ENCODE measurements around the gene GDPD4.
"Not testable (repeated sequence)": the region's sequence is repeated elsewhere in the genome, so short reads cannot be mapped to it uniquely, and the experiment has no call there.

GDPD4 gene, protein sequence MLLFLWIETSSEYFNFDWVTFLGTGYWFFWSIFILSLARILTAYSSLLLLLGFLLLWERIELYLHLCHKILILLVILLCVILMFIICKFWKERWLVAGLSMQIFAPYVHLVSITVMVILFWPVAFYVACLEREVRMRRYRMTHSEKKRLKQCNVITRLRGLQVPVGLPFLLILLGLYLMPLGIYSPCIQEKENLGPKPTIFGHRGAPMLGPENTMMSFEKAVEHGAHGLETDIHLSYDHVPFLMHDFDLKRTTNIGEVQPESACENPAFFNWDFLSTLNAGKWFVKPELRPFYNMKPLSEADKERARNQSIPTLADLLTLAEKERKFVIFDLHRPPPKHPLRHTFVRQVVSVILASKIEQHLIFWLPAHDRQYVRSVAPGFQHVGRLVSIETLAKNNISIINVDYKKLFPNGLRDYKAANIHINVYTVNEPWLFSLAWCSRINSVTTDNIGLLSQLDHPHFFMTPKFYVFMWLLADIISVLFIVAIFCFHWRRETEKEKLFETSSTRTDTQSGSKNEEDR

GRCh38 chr11:77301510-77301909 is at the start of gene GDPD4:
Gene GDPD4 (minus strand): TSS chr11:77301686. CDS start chr11:77285137, 16,549 bp downstream.
- DNase-seq (ENCODE audit: low spot score), result no peak

DNA sequence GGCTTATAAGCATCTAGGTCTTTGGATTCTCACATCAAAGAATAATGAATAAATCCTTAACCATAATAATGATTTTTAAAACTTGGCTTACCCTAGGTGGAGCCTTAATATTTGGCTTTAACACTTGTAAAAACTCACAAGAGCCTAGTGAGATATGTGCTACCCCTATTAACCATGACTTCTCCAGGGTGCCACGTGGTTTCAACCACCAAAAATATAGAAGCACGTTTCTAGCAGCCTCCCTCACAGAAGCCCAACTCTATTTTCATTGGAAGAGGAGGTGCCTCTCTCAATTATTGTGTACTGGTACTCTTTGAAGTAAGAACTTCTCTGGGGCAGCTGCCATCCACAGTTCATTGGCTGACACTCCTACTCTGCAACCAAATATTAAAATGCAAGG is 46.5 kb upstream of the GDPD4 start:
- no peak for DNase-seq (ENCODE audit: low spot score)

DNA sequence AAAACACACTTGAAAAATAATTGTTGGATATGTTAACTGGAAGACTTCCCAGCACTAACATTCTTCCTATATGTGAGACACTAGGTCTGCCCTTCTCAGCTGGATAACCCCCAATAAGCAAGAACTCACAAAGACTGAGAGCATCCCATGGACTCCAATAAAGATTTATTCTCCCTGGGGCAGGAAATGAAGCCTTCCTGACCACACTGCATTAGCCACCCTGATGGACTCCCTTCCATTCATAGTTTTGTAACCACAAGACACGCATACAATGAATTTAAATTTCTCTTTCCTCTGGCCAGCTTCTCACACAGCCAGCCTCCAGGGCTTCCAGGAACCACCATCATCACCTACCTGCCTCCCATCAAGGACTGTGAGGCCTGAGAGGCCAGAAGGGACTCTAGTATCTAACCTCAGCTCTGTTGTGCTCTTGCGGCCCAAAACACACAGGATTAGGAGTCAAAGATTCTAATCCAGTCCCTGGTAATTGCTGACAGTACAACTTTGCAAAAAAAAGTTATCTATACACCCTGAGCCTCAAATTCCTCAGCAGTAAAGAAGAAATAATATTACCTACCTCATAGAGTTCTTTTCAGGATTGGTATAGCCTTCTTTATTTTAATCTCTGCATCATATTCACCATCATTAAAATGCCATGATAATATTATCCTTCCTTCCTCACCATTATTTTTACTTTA is 45.6 kb upstream of the GDPD4 start:
- no peak for DNase-seq (ENCODE audit: low spot score)

GRCh38 chr11:77345621-77346020 is 44.1 kb upstream of the GDPD4 start:
- no peak for DNase-seq (ENCODE audit: low spot score)

DNA sequence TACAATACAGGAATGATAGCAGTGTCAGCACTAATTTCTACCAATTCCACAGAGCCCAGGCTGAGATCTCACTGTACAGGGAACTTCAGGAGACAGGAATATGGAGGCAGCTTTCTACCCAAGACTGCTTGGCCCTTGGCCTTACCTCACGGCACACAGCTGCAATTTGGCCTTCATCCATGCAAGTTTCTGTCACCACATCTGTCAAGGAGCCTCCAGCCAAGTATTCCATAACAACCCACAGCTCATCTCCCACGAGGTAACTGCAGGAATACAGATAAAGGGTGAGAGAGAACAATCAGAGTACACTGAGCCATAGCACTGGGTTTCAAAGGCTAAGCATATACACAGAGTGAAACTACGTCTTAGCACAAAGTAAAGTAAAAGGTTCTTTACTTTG is 39.0 kb upstream of the GDPD4 start:
- DNase-seq (ENCODE audit: low spot score), result no peak

DNA sequence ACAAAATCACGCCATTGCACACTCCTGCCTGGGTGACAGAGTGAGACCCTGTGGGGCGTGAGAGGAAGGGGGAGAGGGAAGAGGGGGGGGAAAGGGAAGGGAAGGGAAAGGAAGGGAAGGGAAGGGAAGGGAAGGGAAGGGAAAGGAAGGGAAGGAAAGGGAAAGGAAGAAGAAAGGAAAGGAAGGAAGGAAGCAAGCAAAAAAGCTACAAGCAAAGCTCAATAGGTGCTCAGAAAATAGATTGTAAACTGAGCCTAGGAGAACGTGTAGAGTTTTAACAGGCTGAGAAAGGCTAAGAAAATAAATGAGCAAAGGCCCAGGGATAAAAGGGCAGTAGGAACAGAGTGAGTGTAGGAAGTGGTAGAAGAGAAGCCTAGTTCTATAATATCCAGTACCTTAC is 30.8 kb upstream of the GDPD4 start:
- DNase-seq (ENCODE audit: low spot score), result no peak

DNA sequence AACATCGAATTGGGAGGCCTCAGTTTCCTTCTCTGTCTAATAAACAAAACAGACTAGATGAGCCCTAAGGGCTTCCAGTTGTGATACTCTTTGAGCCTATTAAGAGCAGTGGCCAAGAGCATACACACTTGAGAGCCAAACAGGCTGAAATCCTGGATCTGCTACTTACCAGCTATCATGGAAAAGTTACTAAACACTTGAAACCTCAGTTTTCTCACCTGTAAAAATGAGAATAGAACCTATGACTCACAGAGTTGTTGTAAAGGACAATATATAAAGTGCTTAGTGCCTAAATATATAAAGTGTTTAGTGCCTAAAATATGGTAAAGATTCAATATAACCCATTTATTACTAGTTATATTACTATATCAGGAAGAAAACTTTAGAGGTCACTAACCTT is 23.7 kb upstream of the GDPD4 start:
- no peak for DNase-seq (ENCODE audit: low spot score)

DNA sequence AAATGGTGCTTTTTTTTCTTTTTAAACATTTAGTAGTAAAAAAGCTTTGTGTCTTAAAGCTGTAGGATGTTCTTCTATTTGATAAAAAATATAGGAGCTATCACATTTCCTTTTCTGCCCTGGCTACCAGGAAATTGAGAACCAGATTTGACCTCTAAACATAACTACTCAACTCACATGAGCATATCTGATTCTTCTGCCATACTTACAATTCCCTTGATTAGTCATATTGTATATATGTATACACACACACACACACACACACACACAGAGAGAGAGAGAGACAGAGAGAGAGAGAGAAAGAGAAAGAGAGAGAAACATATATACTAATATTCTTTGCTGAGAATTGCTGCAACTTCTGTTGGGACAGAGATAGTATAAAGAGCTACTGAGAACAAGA is 23.0 kb upstream of the GDPD4 start:
- DNase-seq (ENCODE audit: low spot score), result no peak

GRCh38 chr11:77322926-77323590 is 21.6 kb upstream of the GDPD4 start:
- no peak for DNase-seq (ENCODE audit: low spot score)

GRCh38 chr11:77322506-77322905 is 21.0 kb upstream of the GDPD4 start:
- no peak for DNase-seq (ENCODE audit: low spot score)

- no peak for DNase-seq (ENCODE audit: low spot score)
These were observed 18.9 kb upstream of the GDPD4 start for GRCh38 chr11:77320351-77320750.

GRCh38 chr11:77318600-77318999 is 17.1 kb upstream of the GDPD4 start:
- DNase-seq (ENCODE audit: low spot score), result no peak

GRCh38 chr11:77316733-77317342 is 15.4 kb upstream of the GDPD4 start:
- no peak for DNase-seq (ENCODE audit: low spot score)

GRCh38 chr11:77312107-77312506 is 10.6 kb upstream of the GDPD4 start:
- no peak for DNase-seq (ENCODE audit: low spot score)

DNA sequence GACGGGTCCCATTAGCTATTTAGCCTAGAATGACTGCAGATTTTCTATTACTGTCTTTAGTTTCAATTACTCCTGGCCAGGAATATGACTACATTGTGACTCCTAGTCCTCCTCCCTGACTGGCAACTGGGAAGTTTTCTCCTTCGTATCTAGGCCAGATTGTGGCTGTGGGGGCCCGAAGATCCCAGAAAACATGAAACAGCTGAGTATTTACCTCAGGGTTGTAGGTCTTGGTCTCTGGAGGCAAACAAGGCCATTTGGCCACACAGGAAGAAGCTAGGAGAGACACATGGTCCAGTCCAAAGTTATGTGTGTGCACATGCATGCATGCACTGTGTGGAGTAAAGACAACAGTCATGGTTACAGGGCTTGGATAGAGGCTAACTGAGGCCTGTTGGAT is 10.2 kb upstream of the GDPD4 start:
- DNase-seq (ENCODE audit: low spot score), result no peak

DNA sequence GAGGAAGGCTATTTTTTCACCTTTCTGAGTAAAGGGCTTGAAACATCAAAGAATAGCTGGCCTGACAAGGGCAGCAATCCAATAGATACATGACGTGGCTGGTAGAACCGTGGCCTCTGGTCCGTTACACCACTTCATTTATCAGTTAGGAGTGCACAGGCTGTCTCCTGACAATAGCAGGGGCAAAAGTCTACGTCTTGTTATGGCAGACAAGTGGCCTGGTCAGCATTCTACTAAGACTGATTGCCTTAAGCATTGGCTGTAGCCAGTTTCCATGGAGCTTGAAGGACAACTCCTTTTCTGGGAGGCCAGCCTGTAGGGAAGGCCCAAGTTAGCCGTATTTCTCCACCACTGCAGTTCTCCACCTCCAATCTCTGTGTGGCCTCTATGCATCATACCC is 9.2 kb upstream of the GDPD4 start:
- no peak for DNase-seq (ENCODE audit: low spot score)

DNA sequence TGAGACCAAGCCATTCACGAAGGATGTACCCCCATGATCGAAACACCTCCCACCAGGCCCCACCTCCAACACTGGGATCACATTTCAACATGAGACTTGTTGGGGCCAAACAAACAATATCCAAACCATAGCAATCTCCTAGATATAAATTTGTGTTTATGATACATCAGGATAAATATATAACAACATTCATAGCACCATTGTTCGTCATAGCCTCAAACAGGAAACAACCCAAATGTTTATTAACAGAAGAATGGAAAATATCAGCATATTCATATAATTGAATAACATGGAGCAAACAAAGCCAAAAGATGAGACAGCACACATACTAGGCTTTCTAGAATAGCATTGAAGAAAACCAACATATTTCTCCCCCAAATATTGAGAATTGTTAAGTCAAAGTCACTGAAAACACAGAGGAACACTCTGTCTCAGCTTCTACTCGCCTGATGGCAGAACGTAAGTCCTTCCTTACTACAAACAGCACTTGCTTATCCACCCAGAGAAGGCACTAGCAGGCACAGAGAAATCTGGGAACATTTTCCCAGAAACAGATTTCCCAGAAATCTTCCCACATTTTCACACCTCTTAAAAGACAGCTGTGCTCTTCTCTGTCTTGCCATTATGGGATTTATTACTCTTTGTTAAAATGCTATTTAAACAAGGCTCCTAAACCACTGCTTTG is 8.1 kb upstream of the GDPD4 start:
- DNase-seq (ENCODE audit: low spot score), result no peak

DNA sequence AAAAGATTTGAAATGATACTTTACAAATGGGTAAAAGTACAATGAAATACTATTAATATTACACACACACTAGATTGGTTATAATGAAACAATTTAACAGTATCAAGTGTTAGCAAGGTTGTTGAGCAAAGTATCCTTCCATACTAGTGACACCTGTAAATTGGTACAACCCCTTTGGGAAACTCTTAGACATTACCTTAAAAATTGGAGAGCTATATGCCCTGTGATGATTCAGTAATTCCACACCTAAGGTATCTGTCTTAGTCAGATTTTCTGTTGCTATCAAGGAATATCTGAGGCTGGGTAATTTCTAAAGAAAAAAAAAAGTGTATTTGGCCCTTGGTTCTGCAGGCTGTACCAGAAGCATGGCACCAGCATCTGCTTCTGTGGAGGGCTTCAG is 7.4 kb upstream of the GDPD4 start:
- DNase-seq (ENCODE audit: low spot score), result no peak

DNA sequence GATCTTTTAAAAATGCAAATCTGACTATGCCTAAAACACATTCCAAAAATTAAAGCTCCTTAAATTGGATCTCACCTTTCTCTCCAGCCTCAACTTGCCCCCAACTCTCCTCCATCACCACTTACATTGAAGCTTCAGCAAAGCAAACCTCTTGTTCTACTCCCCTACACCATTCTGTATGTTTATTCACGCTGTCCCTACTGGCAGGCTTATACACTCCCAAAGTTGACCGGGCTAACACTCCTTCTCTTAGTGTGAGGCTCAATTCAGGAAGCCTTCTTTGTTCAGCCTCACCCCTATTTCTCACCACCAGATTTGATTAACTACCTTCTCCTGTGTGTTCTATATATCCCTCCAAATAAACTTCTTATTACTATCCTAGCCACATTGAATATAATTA is 1.8 kb upstream of the GDPD4 start:
- no peak for DNase-seq (ENCODE audit: low spot score)

DNA sequence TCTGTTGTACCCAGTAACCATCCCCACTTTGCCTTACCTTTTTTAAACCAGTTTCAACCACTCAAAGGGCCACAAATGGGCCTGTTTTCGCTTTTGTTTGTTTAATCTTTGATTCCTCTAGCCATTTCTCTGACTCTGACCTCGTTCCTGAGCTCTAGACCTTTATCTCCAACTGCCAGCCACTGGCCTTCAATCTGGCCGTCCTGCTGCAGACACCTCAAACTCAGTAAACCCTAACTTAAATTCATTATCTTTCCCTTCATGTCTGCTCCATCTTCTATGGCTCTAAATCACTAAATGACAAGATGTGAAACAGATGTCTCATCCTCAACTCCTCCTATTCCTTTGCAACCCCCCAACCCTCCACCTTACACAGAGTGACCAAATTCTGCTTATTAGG is 1.3 kb upstream of the GDPD4 start:
- no peak for DNase-seq (ENCODE audit: low spot score)

DNA sequence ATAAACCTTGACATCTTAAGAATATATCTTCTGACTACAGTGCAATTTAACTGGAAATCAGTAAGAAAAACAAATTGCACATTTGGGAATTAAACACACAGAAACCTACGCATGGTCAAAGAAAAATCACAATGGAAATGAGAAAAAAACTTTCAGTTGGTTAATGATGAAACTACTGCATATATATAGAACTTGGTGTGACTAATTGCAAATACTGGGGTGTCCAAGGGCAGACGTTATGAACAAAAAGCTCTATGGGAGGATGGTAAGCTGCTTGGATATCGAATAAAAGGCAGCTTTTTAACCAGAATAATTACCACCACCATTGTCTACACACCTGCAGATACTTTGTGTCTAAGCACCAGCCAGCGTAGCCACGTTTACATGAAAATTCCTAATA is 791 bp downstream of the GDPD4 start:
- DNase-seq (ENCODE audit: low spot score), result no peak

GRCh38 chr11:77300028-77300427 is 1.5 kb downstream of the GDPD4 start:
- DNase-seq (ENCODE audit: low spot score), result not testable (repeated sequence)
